Activated gamma-delta T cell (primary cell): ENCODE measurements around the gene PAK1.
"Not testable (repeated sequence)": the region's sequence is repeated elsewhere in the genome, so short reads cannot be mapped to it uniquely, and the experiment has no call there.

ENCODE experiments used
- DNase-seq: peaks from one replicate; lab custom pipeline; 2025; lab: John Stamatoyannopoulos, UW

The PAK1 gene

DNA sequence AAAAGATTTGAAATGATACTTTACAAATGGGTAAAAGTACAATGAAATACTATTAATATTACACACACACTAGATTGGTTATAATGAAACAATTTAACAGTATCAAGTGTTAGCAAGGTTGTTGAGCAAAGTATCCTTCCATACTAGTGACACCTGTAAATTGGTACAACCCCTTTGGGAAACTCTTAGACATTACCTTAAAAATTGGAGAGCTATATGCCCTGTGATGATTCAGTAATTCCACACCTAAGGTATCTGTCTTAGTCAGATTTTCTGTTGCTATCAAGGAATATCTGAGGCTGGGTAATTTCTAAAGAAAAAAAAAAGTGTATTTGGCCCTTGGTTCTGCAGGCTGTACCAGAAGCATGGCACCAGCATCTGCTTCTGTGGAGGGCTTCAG is 165.1 kb downstream of the PAK1 start:
- DNase-seq: no peak

GRCh38 chr11:77303328-77303727 is 170.6 kb downstream of the PAK1 start:
- no peak for DNase-seq

DNA sequence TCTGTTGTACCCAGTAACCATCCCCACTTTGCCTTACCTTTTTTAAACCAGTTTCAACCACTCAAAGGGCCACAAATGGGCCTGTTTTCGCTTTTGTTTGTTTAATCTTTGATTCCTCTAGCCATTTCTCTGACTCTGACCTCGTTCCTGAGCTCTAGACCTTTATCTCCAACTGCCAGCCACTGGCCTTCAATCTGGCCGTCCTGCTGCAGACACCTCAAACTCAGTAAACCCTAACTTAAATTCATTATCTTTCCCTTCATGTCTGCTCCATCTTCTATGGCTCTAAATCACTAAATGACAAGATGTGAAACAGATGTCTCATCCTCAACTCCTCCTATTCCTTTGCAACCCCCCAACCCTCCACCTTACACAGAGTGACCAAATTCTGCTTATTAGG is 171.1 kb downstream of the PAK1 start:
- DNase-seq: no peak

DNA sequence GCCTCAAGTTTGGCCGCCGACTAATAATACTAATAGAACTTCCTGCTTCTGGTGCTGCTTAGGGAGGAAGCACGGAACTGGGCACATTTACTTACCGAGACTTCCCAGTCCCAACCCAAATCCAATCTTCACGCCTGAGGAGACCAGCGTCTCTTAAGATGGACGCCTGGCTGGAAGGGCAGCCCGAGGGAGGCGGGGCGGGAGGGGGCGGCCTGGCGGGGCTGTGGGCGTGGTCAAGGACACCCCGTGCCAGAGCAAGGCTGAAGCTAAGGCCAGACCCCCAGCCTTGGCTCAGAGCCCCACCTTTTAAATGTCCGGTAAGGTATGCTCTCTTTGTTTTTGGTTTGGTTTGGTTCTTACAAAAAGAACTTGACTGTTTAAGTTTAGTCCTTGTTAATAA is 172.4 kb downstream of the PAK1 start, which contains the start of gene GDPD4:
Gene GDPD4, minus strand, starts transcription at position 177 of the 400 bp plus-strand sequence. CDS start 16,549 bp downstream, outside the sequence.
- DNase-seq: no peak

GRCh38 chr11:77300695-77301094 is 173.2 kb downstream of the PAK1 start:
- no peak for DNase-seq

DNA sequence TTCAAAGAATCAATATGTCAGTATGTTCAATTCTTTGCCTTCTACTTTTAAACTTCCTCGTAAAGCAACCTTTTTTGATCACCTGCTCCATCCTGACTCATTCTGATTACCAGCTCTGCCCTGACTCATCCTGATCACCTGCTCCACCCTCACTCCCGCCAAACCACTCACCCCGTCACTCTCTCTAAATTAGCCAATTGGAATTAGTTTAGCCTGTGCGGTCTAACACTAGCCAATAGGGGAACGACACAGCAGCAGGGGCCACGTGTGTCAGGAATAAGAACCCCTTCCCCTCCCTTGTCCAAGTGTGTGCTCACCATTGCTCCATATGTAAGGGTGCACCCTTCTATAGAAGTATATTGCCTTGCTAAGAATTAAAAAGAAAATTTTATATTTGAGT is 173.9 kb downstream of the PAK1 start:
- not testable (repeated sequence) for DNase-seq

GRCh38 chr11:77299528-77299993 is 174.3 kb downstream of the PAK1 start:
- no peak for DNase-seq

- no peak for DNase-seq
Measured at GRCh38 chr11:77294040-77294439, 179.9 kb downstream of the PAK1 start.

- DNase-seq: no peak
Measured at GRCh38 chr11:77289737-77290136, 184.2 kb downstream of the PAK1 start.

- no peak for DNase-seq
Measured at GRCh38 chr11:77287615-77288273, 186.2 kb downstream of the PAK1 start.

DNA sequence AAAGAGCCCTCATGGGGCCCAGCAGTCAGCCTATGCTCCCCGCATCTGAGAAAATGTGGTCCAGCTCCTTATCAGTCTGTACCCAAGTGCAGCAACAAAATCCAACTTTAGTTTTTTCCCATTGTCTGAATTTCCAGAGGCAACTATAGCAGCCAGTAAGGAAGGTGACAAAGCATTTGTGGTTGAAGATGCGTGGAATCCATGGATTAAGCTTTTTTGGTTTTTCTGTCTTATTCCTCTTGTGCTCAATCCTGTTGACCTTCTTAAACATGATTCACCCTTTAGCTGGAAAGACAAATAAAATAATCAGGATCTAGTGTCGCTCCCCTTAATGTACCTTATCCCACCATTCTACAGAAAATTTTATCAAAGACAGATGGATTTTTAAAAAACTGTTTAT is 186.8 kb downstream of the PAK1 start:
- no peak for DNase-seq

- no peak for DNase-seq
Measured at GRCh38 chr11:77284476-77285468, 189.1 kb downstream of the PAK1 start.

- no peak for DNase-seq
Measured at GRCh38 chr11:77283101-77283500, 190.8 kb downstream of the PAK1 start.

DNA sequence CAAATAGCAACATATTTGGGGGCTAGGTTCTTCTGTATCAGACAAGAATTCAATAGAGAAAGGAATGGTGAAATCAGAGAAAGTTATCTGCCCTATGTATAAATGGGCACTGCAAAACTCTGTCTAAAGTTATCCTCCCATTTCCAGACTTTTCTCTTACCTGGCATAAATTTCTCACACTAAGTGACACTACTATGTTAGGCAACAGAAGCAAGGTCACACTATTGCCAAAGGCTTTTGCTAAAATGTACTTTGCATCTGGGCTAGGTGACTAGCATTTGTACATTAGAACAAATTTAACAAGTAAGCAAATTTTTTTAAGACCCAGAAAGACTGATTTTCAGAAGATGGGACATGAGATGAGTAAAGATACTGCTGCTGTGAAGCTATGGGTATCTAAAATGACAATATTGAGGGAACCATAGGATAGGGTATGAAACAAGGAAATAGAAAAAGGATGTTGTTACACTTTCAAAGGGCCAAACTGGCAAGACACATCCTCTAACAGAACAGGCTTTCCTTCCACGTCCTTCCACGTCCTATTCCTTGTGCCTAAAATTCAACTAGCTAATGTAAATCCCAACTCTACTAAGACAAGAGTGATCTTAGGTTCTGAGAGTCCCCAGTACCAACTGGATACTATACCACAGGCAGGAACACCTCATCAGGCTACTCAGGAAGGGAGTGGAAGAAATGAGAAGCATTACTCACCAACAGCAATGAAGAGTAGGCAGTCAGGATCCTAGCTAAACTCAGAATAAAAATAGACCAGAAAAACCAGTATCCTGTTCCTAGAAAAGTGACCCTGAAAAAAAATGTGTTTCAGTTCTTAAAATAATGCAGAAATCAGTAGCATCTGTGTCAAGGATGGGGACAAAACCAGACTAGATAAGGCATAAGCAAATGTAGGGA is 195.0 kb downstream of the PAK1 start:
- no peak for DNase-seq

GRCh38 chr11:77276271-77276670 is 197.6 kb downstream of the PAK1 start:
- no peak for DNase-seq
